ENCODE data around the gene COL11A2. TPM values are rescaled to one million over a fixed set of nuclear protein-coding genes. Genes with fewer than 3 reads are reported as not detected.

Gene COL11A2
- total RNA-seq, 1 experiment from 2014 or later = 3.7 TPM

- CTCF ChIA-PET = interaction anchor here (0.6 to 5.7 kb wide), 9 partner anchors 12 to 279 kb away, joined by 3 to 83 read pairs (median 3); partner anchors contain the start of genes B3GALT4, RXRB and SLC39A7
- POLR2A ChIA-PET = no interaction called here
- DNase-seq (ENCODE audit: low spot score) = peak; percentile 69
- Mint-ChIP-seq H3K36me3 (peaks cover 12% of the 10 kb centered on the region), H3K4me1 (peaks cover 47% of the 10 kb centered on the region), H3K4me3 (no peak overlapping the region), H3K9me3 (no peaks in the 10 kb centered on the region), H3K27ac (no peak overlapping the region), H3K27me3 (ENCODE audit: low read depth) (peaks cover 61% of the 10 kb centered on the region)
- no peak for TF ChIP-seq ZNF512 (CRISPR knock-in tag; IDR thresholded peaks at IDR 0.05; ENCODE audit: borderline replicate concordance)
- no peak for TF ChIP-seq GABPB1 (CRISPR knock-in tag; IDR thresholded peaks at IDR 0.05)
- TF ChIP-seq ERG (CRISPR knock-in tag; IDR thresholded peaks at IDR 0.05) = no peak
- TF ChIP-seq, protein P1, sequence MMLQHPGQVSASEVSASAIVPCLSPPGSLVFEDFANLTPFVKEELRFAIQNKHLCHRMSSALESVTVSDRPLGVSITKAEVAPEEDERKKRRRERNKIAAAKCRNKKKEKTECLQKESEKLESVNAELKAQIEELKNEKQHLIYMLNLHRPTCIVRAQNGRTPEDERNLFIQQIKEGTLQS (CRISPR knock-in tag; conservative IDR thresholded peaks at IDR 0.05) = no peak
- no peak for TF ChIP-seq AFF4 (CRISPR knock-in tag; IDR thresholded peaks at IDR 0.05; ENCODE audit: borderline replicate concordance)
- no peak for TF ChIP-seq SMAD3 (CRISPR knock-in tag; IDR thresholded peaks at IDR 0.05; ENCODE audit: borderline replicate concordance)
- TF ChIP-seq FOXP1 (CRISPR knock-in tag; IDR thresholded peaks at IDR 0.05; ENCODE audit: borderline replicate concordance) = no peak
- no peak for TF ChIP-seq PRRX2 (CRISPR knock-in tag; IDR thresholded peaks at IDR 0.05)
- no peak for TF ChIP-seq NFATC4 (CRISPR knock-in tag; IDR thresholded peaks at IDR 0.05)
- no peak for TF ChIP-seq ZNF281 (CRISPR knock-in tag; IDR thresholded peaks at IDR 0.05)
- TF ChIP-seq IRF2 (CRISPR knock-in tag; IDR thresholded peaks at IDR 0.05; ENCODE audit: borderline replicate concordance, low read depth) = no peak
- TF ChIP-seq MXD4 (CRISPR knock-in tag; IDR thresholded peaks at IDR 0.05; ENCODE audit: borderline replicate concordance) = no peak
- peak; percentile 27 for ATAC-seq
Observed at GRCh38 chr6:33211666-33212422, 19.6 kb upstream of the COL11A2 start.

- H3K4me3 Mint-ChIP-seq = no peak overlapping the region
- H3K4me1 Mint-ChIP-seq = peaks cover 50% of the 10 kb centered on the region
- no peaks in the 10 kb centered on the region for H3K9me3 Mint-ChIP-seq
- no peak for ATAC-seq
- CTCF ChIA-PET = interaction anchor here (0.6 to 5.7 kb wide), 7 partner anchors 14 to 278 kb away, joined by 3 to 83 read pairs (median 3); partner anchors contain the start of gene B3GALT4
- peaks cover 12% of the 10 kb centered on the region for H3K36me3 Mint-ChIP-seq
- POLR2A ChIA-PET = no interaction called here
- DNase-seq (ENCODE audit: low spot score) = no peak
- H3K27ac Mint-ChIP-seq = no peak overlapping the region
- peaks cover 61% of the 10 kb centered on the region for H3K27me3 Mint-ChIP-seq (ENCODE audit: low read depth)
- TF ChIP-seq ZNF532 (CRISPR knock-in tag; IDR thresholded peaks at IDR 0.05; ENCODE audit: borderline replicate concordance) (no peak), TCF7 (CRISPR knock-in tag; IDR thresholded peaks at IDR 0.05; ENCODE audit: low read depth) (no peak), MYBL2 (CRISPR knock-in tag; IDR thresholded peaks at IDR 0.05) (no peak)
- TF ChIP-seq, protein P2, sequence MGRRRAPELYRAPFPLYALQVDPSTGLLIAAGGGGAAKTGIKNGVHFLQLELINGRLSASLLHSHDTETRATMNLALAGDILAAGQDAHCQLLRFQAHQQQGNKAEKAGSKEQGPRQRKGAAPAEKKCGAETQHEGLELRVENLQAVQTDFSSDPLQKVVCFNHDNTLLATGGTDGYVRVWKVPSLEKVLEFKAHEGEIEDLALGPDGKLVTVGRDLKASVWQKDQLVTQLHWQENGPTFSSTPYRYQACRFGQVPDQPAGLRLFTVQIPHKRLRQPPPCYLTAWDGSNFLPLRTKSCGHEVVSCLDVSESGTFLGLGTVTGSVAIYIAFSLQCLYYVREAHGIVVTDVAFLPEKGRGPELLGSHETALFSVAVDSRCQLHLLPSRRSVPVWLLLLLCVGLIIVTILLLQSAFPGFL (CRISPR knock-in tag; IDR thresholded peaks at IDR 0.05; ENCODE audit: borderline replicate concordance) = no peak
Observed at GRCh38 chr6:33211136-33211535, 18.9 kb upstream of the COL11A2 start.
